Measurements from ENCODE around the gene NLE1. TPM values are rescaled to one million over a fixed set of nuclear protein-coding genes. Genes with fewer than 3 reads are reported as not detected.

NLE1 gene
- total and polyA plus RNA-seq, 4 donors = 2.1 to 7.7 (median 5.8) TPM

- TF ChIP-seq ATF3 (IDR thresholded peaks at IDR 0.05) (no peak), GABPA (IDR thresholded peaks at IDR 0.05 in 1 of 2, conservative IDR thresholded peaks at IDR 0.05 in 1 of 2) (no peak), JUND (IDR thresholded peaks at IDR 0.05) (no peak), NR2F2 (IDR thresholded peaks at IDR 0.05) (no peak), ZBTB33 (IDR thresholded peaks at IDR 0.05) (no peak), RXRA (IDR thresholded peaks at IDR 0.05) (no peak)
These were observed 42.2 kb downstream of the NLE1 start (continued) for GRCh38 chr17:35099908-35100307.

- Histone ChIP-seq H3K27ac (ENCODE audit: low read depth in 1 of 2, low read length in 2 of 2) (no peak overlapping the region), H3K9me3 (ENCODE audit: control insufficient read depth in 4 of 4, low read length in 3 of 4) (no peaks in the 10 kb centered on the region), H3K27me3 (ENCODE audit: control insufficient read depth in 4 of 4, insufficient read depth in 4 of 4, low read length in 3 of 4) (no peaks in the 10 kb centered on the region), H3K36me3 (ENCODE audit: control insufficient read depth in 4 of 4, insufficient read depth in 3 of 4, low read depth in 1 of 4, low read length in 3 of 4) (peaks cover 0 to 22% (median 5%) of the 10 kb centered on the region in 4 donors), H3K4me1 (ENCODE audit: control insufficient read depth in 4 of 4, insufficient read depth in 4 of 4, low read length in 3 of 4) (no peaks in the 10 kb centered on the region), H3K9ac (ENCODE audit: low read depth in 1 of 2, low read length in 2 of 2) (no peak overlapping the region), H3K4me3 (ENCODE audit: low read depth in 1 of 3, low read length in 3 of 3) (no peak overlapping the region)
- 93% methylated on average over 2 of the region's 2 CpGs for WGBS
- no peak for DNase-seq (ENCODE audit: low spot score)
- TF ChIP-seq FOXA1 (IDR thresholded peaks at IDR 0.05) (no peak), GABPA (IDR thresholded peaks at IDR 0.05 in 1 of 2, conservative IDR thresholded peaks at IDR 0.05 in 1 of 2) (no peak), MAX (IDR thresholded peaks at IDR 0.05) (no peak), ATF3 (IDR thresholded peaks at IDR 0.05) (no peak), REST (IDR thresholded peaks at IDR 0.05) (no peak), RAD21 (IDR thresholded peaks at IDR 0.05) (no peak), JUND (IDR thresholded peaks at IDR 0.05) (no peak), ZBTB33 (IDR thresholded peaks at IDR 0.05) (no peak), HNF4A (conservative IDR thresholded peaks at IDR 0.05) (no peak)
These were observed 44.3 kb downstream of the NLE1 start for GRCh38 chr17:35097776-35098175.

- H3K36me3 ChIP-seq (ENCODE audit: control insufficient read depth in 4 of 4, insufficient read depth in 3 of 4, low read depth in 1 of 4, low read length in 3 of 4) = peaks cover 0 to 15% (median 4%) of the 10 kb centered on the region in 4 donors
- no peak overlapping the region for H3K27ac ChIP-seq (ENCODE audit: low read depth in 1 of 2, low read length in 2 of 2)
- no peak overlapping the region for H3K4me3 ChIP-seq (ENCODE audit: low read depth in 1 of 3, low read length in 3 of 3)
- no peaks in the 10 kb centered on the region for H3K4me1 ChIP-seq (ENCODE audit: control insufficient read depth in 4 of 4, insufficient read depth in 4 of 4, low read length in 3 of 4)
- H3K9ac ChIP-seq (ENCODE audit: low read depth in 1 of 2, low read length in 2 of 2) = no peak overlapping the region
- no peak for DNase-seq (ENCODE audit: low spot score)
- no peaks in the 10 kb centered on the region for H3K27me3 ChIP-seq (ENCODE audit: control insufficient read depth in 4 of 4, insufficient read depth in 4 of 4, low read length in 3 of 4)
- WGBS = 100% methylated on average over 1 of the region's 1 CpG
- no peaks in the 10 kb centered on the region for H3K9me3 ChIP-seq (ENCODE audit: control insufficient read depth in 4 of 4, low read length in 3 of 4)
- TF ChIP-seq GABPA (IDR thresholded peaks at IDR 0.05 in 1 of 2, conservative IDR thresholded peaks at IDR 0.05 in 1 of 2) = no peak
- TF ChIP-seq ZBTB33 (IDR thresholded peaks at IDR 0.05) = no peak
- no peak for TF ChIP-seq RAD21 (IDR thresholded peaks at IDR 0.05)
- no peak for TF ChIP-seq HNF4G (IDR thresholded peaks at IDR 0.05)
- TF ChIP-seq JUND (IDR thresholded peaks at IDR 0.05) = no peak
- TF ChIP-seq REST (IDR thresholded peaks at IDR 0.05) = no peak
- TF ChIP-seq FOXA2 (IDR thresholded peaks at IDR 0.05) = no peak
These were observed 46.4 kb downstream of the NLE1 start for GRCh38 chr17:35095741-35096140.

Measured in liver (tissue), 9 donors.